Retinal pigment epithelial cell (primary cell): Measurements from ENCODE around the gene TROAP.

ENCODE experiments used
- DNase-seq: peaks from one replicate; pipeline ENCODE4 v3.0.0-alpha.2; 2010; ENCODE audit warnings: low read depth
- H3K4me3 ChIP-seq: 2 replicates; pipeline ENCODE4 v1.5.1; 2011; ENCODE audit warnings: mild to moderate bottlenecking, low read length, control low read depth, moderate library complexity
- TF ChIP-seq, protein P1 (sequence below): conservative IDR thresholded peaks from 2 replicates; pipeline ENCODE4 v1.5.1; 2011; ENCODE audit warnings: low read depth, low read length, control low read depth, inconsistent platforms

Gene TROAP

DNA sequence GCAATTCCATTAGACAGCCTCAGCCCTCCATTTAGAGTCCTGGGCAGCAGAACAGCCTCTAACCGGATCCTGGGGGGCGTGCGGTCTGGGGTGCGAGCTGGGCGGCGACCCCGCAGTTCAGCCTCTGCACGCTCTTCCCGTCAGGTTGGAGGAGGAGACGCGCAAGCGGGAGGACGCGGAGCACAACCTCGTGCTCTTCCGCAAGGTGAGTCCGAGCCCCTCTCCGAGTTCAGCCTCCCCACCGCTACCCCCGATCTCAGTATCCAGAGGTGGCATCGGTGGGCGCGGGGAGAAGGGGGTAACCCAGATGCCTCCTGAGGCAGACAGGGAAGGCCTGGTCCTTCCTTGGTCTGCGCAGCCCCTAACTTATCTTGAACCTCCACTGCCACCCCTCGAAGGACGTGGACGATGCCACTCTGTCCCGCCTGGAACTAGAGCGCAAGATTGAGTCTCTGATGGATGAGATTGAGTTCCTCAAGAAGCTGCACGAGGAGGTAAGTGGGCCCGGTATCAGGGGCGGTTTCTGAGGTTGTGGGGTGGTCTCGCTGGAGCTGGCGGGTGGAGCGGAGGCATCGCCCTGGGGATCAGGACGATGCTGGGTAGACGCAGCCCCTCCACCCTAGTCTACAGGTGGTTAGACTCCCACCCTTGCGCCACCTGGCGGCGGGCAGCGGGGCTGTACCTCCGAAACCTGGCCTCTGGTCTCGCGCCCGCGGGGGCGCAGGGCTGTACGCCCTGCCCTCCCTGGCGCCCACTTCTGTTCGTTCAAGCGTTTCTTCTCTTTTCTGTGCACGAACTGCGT, 26.8 kb upstream of the TROAP start:
- TF ChIP-seq, protein P1, sequence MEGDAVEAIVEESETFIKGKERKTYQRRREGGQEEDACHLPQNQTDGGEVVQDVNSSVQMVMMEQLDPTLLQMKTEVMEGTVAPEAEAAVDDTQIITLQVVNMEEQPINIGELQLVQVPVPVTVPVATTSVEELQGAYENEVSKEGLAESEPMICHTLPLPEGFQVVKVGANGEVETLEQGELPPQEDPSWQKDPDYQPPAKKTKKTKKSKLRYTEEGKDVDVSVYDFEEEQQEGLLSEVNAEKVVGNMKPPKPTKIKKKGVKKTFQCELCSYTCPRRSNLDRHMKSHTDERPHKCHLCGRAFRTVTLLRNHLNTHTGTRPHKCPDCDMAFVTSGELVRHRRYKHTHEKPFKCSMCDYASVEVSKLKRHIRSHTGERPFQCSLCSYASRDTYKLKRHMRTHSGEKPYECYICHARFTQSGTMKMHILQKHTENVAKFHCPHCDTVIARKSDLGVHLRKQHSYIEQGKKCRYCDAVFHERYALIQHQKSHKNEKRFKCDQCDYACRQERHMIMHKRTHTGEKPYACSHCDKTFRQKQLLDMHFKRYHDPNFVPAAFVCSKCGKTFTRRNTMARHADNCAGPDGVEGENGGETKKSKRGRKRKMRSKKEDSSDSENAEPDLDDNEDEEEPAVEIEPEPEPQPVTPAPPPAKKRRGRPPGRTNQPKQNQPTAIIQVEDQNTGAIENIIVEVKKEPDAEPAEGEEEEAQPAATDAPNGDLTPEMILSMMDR: peak; percentile 84
- DNase-seq: no peak
- H3K4me3 ChIP-seq: no peak overlapping the region

- no peak for DNase-seq
- TF ChIP-seq, protein P1: no peak
- H3K4me3 ChIP-seq: peak overlapping the region; percentile 16
Measured at GRCh38 chr12:49296836-49297694, 26.0 kb upstream of the TROAP start.

DNA sequence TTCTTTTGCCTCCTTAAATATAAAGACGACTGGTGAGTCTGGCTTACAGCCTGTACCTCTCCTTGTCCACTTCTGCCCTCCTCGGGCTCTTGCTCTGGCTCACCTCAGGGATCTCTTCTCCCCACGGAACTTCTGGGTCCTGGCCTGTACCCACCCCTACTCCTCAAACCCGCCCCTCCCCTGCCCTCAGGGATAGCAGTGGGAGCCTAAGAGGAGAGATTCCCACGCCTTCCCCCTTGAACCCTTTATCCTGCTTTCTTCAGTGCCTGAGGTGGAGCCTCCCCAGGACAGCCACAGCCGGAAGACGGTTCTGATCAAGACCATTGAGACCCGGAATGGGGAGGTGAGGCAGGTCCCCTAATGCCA, 25.4 kb upstream of the TROAP start:
- TF ChIP-seq, protein P1: no peak
- H3K4me3 ChIP-seq: no peak overlapping the region
- no peak for DNase-seq

DNA sequence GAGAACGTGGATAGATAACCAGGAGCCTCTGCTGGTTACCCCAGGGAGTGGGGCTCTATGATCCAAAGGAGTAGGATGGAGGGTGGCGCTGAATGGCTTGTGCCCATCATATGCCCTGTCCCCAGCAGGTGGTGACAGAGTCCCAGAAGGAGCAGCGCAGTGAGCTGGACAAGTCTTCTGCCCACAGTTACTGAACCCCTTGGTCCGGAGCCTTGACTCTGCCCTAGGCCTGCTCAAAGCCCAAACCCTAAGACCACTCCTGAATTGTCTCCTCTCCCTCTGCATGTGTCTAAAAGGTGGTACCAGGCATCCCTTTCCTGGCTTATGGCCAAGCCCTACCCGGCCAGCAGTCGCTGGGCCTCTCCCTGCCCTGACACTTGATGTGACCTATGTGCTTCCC, 24.9 kb upstream of the TROAP start:
- H3K4me3 ChIP-seq: no peak overlapping the region
- TF ChIP-seq, protein P1: peak; percentile 34
- DNase-seq: no peak

DNA sequence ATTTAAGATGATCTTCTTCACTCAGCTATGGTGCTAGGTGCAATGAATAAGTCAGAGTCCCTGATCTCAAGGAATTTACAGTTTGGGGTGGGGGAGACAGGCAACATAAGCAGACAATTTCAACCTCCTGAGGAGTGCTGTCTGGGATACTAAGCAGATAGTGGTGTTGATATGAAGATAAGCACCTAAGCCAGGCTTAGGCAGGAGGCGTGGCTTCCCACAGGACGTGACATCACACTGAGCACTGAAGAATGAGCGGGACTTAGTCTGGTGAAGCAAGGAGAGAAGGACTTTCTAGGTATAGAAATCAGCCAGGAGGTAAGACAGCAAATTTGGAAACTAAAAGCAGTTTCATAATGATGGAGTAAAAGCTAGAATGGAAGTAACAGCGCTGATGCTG, 21.3 kb upstream of the TROAP start:
- TF ChIP-seq, protein P1: no peak
- no peak for DNase-seq
- no peak overlapping the region for H3K4me3 ChIP-seq

- DNase-seq: no peak
- TF ChIP-seq, protein P1: no peak
- no peak overlapping the region for H3K4me3 ChIP-seq
Measured at GRCh38 chr12:49304161-49304560, 18.9 kb upstream of the TROAP start.
